ENCODE data around the gene IFNB1. TPM values are rescaled to one million over a fixed set of nuclear protein-coding genes. Genes with fewer than 3 reads are reported as not detected.

The IFNB1 gene
- total and polyA plus RNA-seq, 2 of the 4 experiments (the other 2 are of a cell fraction): not detected

DNA sequence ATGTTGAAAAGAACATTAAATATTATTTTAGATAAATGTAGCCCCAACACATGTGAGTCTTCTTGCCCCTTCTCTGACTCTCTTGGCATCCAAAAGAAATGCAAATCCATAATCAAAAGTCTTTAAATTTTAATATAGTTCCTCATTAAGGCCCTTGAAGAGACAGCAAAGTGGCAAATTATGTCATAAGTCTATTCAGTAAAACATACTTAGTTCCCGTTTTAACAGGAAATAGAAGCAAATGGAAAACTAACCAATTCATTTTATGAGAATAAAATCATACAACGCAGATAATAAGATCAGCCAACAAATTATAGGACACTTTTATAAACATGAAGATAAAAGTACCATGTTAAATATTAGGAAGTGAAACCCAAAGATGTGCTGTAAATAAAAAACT is 20.1 kb upstream of the IFNB1 start:
- no peak overlapping the region for H3K14ac ChIP-seq (replicated peaks; ENCODE audit: low read depth, low read length)
- H2AK9ac ChIP-seq (replicated peaks; ENCODE audit: low read depth, low read length, poor library complexity): no peak overlapping the region
- no peak overlapping the region for H3K23ac ChIP-seq (ENCODE audit: low read depth, low read length)
- H3K56ac ChIP-seq (ENCODE audit: extremely low read depth, insufficient read depth, low read length): no peak overlapping the region
- H3K27ac ChIP-seq (ENCODE audit: insufficient read depth, low read length): no peak overlapping the region
- peaks cover 3% of the 10 kb centered on the region; the same call in 1 of the 2 replicates for H3K4me1 ChIP-seq (ENCODE audit: control insufficient read depth, insufficient read depth, low read length)
- no peak overlapping the region for H3K9ac ChIP-seq (ENCODE audit: low read depth, low read length)
- H2BK120ac ChIP-seq (ENCODE audit: low read depth, low read length): no peak overlapping the region
- in situ Hi-C loops (cut with MboI; ENCODE audit: low sequenced_read_pairs) (no loop called here), dilution Hi-C loops (cut with HindIII; ENCODE audit: low sequenced_read_pairs, unreplicated experiment) (no loop called here), intact Hi-C loops (cut with micrococcal nuclease) (no loop called here)
- H4K20me1 ChIP-seq (ENCODE audit: insufficient read depth, low read length): no peaks in the 10 kb centered on the region
- H3K4me2 ChIP-seq (ENCODE audit: low read depth, low read length): no peak overlapping the region
- no peak overlapping the region for H4K91ac ChIP-seq (ENCODE audit: insufficient read depth, low read depth, low read length)
- DNase-seq (no peak), ATAC-seq (ENCODE audit: low read depth) (no peak)
- no peak overlapping the region for H2BK20ac ChIP-seq (ENCODE audit: low read depth, low read length)
- H3K4ac ChIP-seq (ENCODE audit: low read depth, low read length): no peak overlapping the region
- H2AFZ ChIP-seq (replicated peaks; ENCODE audit: low read length, poor library complexity): no peak overlapping the region
- POLR2A ChIA-PET (ENCODE audit: unreplicated experiment): no interaction called here
- no peak for TF ChIP-seq NFE2L2 (IDR thresholded peaks at IDR 0.05; ENCODE audit: low read depth, low read length)
- no peak for TF ChIP-seq RCOR1 (IDR thresholded peaks at IDR 0.05; ENCODE audit: insufficient replicate concordance, low read length)
- TF ChIP-seq, protein P1, sequence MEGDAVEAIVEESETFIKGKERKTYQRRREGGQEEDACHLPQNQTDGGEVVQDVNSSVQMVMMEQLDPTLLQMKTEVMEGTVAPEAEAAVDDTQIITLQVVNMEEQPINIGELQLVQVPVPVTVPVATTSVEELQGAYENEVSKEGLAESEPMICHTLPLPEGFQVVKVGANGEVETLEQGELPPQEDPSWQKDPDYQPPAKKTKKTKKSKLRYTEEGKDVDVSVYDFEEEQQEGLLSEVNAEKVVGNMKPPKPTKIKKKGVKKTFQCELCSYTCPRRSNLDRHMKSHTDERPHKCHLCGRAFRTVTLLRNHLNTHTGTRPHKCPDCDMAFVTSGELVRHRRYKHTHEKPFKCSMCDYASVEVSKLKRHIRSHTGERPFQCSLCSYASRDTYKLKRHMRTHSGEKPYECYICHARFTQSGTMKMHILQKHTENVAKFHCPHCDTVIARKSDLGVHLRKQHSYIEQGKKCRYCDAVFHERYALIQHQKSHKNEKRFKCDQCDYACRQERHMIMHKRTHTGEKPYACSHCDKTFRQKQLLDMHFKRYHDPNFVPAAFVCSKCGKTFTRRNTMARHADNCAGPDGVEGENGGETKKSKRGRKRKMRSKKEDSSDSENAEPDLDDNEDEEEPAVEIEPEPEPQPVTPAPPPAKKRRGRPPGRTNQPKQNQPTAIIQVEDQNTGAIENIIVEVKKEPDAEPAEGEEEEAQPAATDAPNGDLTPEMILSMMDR (conservative IDR thresholded peaks at IDR 0.05; ENCODE audit: low read depth, low read length): no peak
- TF ChIP-seq RFX5 (IDR thresholded peaks at IDR 0.05; ENCODE audit: low read depth, low read length): no peak
- no peak for TF ChIP-seq MXI1 (IDR thresholded peaks at IDR 0.05; ENCODE audit: borderline replicate concordance, low read depth, low read length)
- no peak for TF ChIP-seq FOS (IDR thresholded peaks at IDR 0.05; ENCODE audit: low read depth, low read length)
- no peak for TF ChIP-seq CEBPB (IDR thresholded peaks at IDR 0.05; ENCODE audit: low read depth, low read length)
- no peak for TF ChIP-seq CHD1 (IDR thresholded peaks at IDR 0.05; ENCODE audit: low read depth, low read length)
- no peak for TF ChIP-seq BHLHE40 (IDR thresholded peaks at IDR 0.05; ENCODE audit: low read depth, low read length)
- no peak for TF ChIP-seq RAD21 (IDR thresholded peaks at IDR 0.05; ENCODE audit: low read length)
- no peak for TF ChIP-seq MAZ (IDR thresholded peaks at IDR 0.05; ENCODE audit: borderline replicate concordance, low read depth, low read length)
- no peak for TF ChIP-seq MAFK (IDR thresholded peaks at IDR 0.05; ENCODE audit: low read depth, low read length)
- TF ChIP-seq SMC3 (IDR thresholded peaks at IDR 0.05; ENCODE audit: low read depth, low read length): no peak
- TF ChIP-seq, protein P2, sequence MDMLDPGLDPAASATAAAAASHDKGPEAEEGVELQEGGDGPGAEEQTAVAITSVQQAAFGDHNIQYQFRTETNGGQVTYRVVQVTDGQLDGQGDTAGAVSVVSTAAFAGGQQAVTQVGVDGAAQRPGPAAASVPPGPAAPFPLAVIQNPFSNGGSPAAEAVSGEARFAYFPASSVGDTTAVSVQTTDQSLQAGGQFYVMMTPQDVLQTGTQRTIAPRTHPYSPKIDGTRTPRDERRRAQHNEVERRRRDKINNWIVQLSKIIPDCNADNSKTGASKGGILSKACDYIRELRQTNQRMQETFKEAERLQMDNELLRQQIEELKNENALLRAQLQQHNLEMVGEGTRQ (IDR thresholded peaks at IDR 0.05; ENCODE audit: low read depth, low read length): no peak
- TF ChIP-seq POLR2A (IDR thresholded peaks at IDR 0.05; ENCODE audit: low read depth, low read length): no peak
- TF ChIP-seq, protein P3, sequence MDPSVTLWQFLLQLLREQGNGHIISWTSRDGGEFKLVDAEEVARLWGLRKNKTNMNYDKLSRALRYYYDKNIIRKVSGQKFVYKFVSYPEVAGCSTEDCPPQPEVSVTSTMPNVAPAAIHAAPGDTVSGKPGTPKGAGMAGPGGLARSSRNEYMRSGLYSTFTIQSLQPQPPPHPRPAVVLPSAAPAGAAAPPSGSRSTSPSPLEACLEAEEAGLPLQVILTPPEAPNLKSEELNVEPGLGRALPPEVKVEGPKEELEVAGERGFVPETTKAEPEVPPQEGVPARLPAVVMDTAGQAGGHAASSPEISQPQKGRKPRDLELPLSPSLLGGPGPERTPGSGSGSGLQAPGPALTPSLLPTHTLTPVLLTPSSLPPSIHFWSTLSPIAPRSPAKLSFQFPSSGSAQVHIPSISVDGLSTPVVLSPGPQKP (IDR thresholded peaks at IDR 0.05; ENCODE audit: borderline replicate concordance, low read depth, low read length): no peak
- CTCF ChIA-PET: no interaction called here
- no peak overlapping the region for H2AK5ac ChIP-seq (ENCODE audit: low read depth, low read length)
- no peak overlapping the region for H3K18ac ChIP-seq (ENCODE audit: low read depth, low read length)
- no peaks in the 10 kb centered on the region for H3K27me3 ChIP-seq (ENCODE audit: control insufficient read depth, insufficient read depth, low read length)
- H3K36me3 ChIP-seq (ENCODE audit: control insufficient read depth, insufficient read depth, low read length): no peaks in the 10 kb centered on the region
- BruUV-seq (replicated peaks): no TSS peak
- H3K4me3 ChIP-seq (ENCODE audit: insufficient read depth, low read depth, low read length): no peak overlapping the region
- H3K9me1 ChIP-seq (ENCODE audit: insufficient read depth, low read length): peaks cover 2% of the 10 kb centered on the region; the same call in 1 of the 2 replicates
- H3K9me3 ChIP-seq (ENCODE audit: control insufficient read depth, insufficient read depth, low read length): no peaks in the 10 kb centered on the region
- no peaks in the 10 kb centered on the region for H3K79me1 ChIP-seq (ENCODE audit: low read depth in 1 of 2, low read length in 2 of 2)
- no peak overlapping the region for H2BK15ac ChIP-seq (ENCODE audit: low read depth, low read length)
- no peak overlapping the region for H2BK5ac ChIP-seq (ENCODE audit: low read depth, low read length, poor library complexity, severe bottlenecking)
- no peak overlapping the region for H4K8ac ChIP-seq (ENCODE audit: low read depth in 2 of 2, low read length in 2 of 2)
- no peak overlapping the region for H4K5ac ChIP-seq (ENCODE audit: low read depth, low read length)
- no CpG with 5 or more reads among the region's 2 CpGs for WGBS, 2 experiments (ENCODE audit: extremely low coverage in 2 of 2, insufficient read length in 1 of 2)

Data from IMR-90 (cell line).